ENCODE data around the gene LAIR2.

DNA sequence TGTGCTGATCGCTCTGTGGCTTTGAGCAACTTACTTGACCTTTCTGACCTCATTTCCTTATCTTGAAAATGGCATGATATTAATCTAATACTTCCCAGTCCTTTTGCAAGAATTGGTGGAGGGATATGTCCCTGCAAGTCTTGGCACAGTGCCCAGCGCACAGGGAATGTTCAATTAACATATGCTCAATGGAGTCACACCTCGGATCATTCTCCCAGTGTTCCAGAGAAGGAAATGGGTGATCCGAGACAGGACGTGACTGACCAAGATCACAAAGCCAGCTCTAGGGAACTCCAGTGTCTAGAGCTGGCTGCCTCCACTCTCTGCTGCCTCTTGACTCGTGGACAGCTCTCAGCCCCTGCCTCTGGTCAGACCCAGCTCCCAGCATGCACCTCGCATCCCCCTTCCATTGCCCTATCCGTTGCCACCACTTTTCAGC is 33.1 kb upstream of the LAIR2 start:
- TF ChIP-seq POLR2A (IDR thresholded peaks at IDR 0.05; ENCODE audit: low read depth, low read length) = no peak
- no peak for TF ChIP-seq TAF1 (IDR thresholded peaks at IDR 0.05; ENCODE audit: low read depth, low read length)
- TF ChIP-seq POLR2AphosphoS5 (IDR thresholded peaks at IDR 0.05; ENCODE audit: low read depth, low read length) = no peak
- TF ChIP-seq SPI1 (IDR thresholded peaks at IDR 0.05; ENCODE audit: low read depth, low read length) = no peak
- TF ChIP-seq PAX5 (IDR thresholded peaks at IDR 0.05; ENCODE audit: insufficient read depth, low read length, severe bottlenecking) = no peak
